Trophoblast cell (in vitro differentiated cells and primary cell): ENCODE data around the gene GLP1R.

Source experiments
- DNase-seq, 2 donors: peaks; one replicate each; pipeline ENCODE4 v3.0.0-alpha.2; 2016
- H2AFZ ChIP-seq: 2 replicates; pipeline ENCODE4 v1.6.1; 2013; ENCODE audit warnings: low read length, moderate library complexity, mild to moderate bottlenecking; ENCODE audit not compliant: insufficient read depth, poor library complexity
- H2AK5ac ChIP-seq: 2 replicates; pipeline ENCODE4 v1.6.1; 2013; ENCODE audit warnings: mild to moderate bottlenecking, low read length
- H2BK120ac ChIP-seq: 2 replicates; pipeline ENCODE4 v1.6.1; 2013; ENCODE audit warnings: low read length, mild to moderate bottlenecking, moderate library complexity; ENCODE audit not compliant: insufficient read depth, poor library complexity
- H2BK12ac ChIP-seq: 2 replicates; pipeline ENCODE4 v1.6.1; 2013; ENCODE audit warnings: mild to moderate bottlenecking, low read length, moderate library complexity
- H2BK5ac ChIP-seq: 2 replicates; pipeline ENCODE4 v1.6.1; 2013; ENCODE audit warnings: low read length, low read depth, moderate library complexity, mild to moderate bottlenecking; ENCODE audit not compliant: poor library complexity
- H3K14ac ChIP-seq: 2 replicates; pipeline ENCODE4 v1.6.1; 2013; ENCODE audit warnings: mild to moderate bottlenecking, low read length
- H3K18ac ChIP-seq: 2 replicates; pipeline ENCODE4 v1.6.1; 2013; ENCODE audit warnings: mild to moderate bottlenecking, low read length
- H3K23ac ChIP-seq: 2 replicates; pipeline ENCODE4 v1.6.1; 2013; ENCODE audit warnings: low read length
- H3K27ac ChIP-seq: 2 replicates; pipeline ENCODE4 v1.5.1; 2013; ENCODE audit warnings: low read depth, mild to moderate bottlenecking, inconsistent platforms, low read length, moderate library complexity
- H3K27me3 ChIP-seq: 2 replicates; pipeline ENCODE4 v1.6.1; 2013; ENCODE audit warnings: inconsistent platforms, mild to moderate bottlenecking, low read length, moderate library complexity; ENCODE audit not compliant: insufficient read depth
- H3K36me3 ChIP-seq, 2 experiments: 1 replicate in 1 of 2; 2 replicates in 1 of 2; pipeline ENCODE4 v1.6.1; 2013; ENCODE audit warnings: low read length in 2 of 2, mild to moderate bottlenecking in 2 of 2, moderate library complexity in 1 of 2; ENCODE audit not compliant: insufficient read depth in 2 of 2, control insufficient read depth in 1 of 2
- H3K4ac ChIP-seq: 2 replicates; pipeline ENCODE4 v1.6.1; 2013; ENCODE audit warnings: low read depth, mild to moderate bottlenecking, low read length, moderate library complexity
- H3K4me1 ChIP-seq, 2 experiments: 1 replicate in 1 of 2; 2 replicates in 1 of 2; pipeline ENCODE4 v1.6.1; 2013; ENCODE audit warnings: low read length in 2 of 2, mild to moderate bottlenecking in 2 of 2, moderate library complexity in 1 of 2; ENCODE audit not compliant: insufficient read depth in 2 of 2, control insufficient read depth in 1 of 2
- H3K4me2 ChIP-seq: 2 replicates; pipeline ENCODE4 v1.6.1; 2013; ENCODE audit warnings: inconsistent platforms, mild to moderate bottlenecking, low read length, moderate library complexity
- H3K4me3 ChIP-seq: 2 replicates; pipeline ENCODE4 v1.5.1; 2013; ENCODE audit warnings: mild to moderate bottlenecking, low read depth, low read length, inconsistent platforms
- H3K79me1 ChIP-seq: one replicate; pipeline ENCODE4 v1.6.1; 2013; ENCODE audit warnings: low read length
- H3K79me2 ChIP-seq: 2 replicates; pipeline ENCODE4 v1.6.1; 2013; ENCODE audit warnings: low read length, mild to moderate bottlenecking; ENCODE audit not compliant: control insufficient read depth, insufficient read depth, poor library complexity
- H3K9ac ChIP-seq: 2 replicates; pipeline ENCODE4 v1.6.1; 2013; ENCODE audit warnings: mild to moderate bottlenecking, low read length
- H3K9me3 ChIP-seq: 2 replicates; pipeline ENCODE4 v1.6.1; 2013; ENCODE audit warnings: low read depth, mild to moderate bottlenecking, control low read depth, inconsistent platforms, low read length; ENCODE audit not compliant: insufficient read depth
- H4K12ac ChIP-seq: 2 replicates; pipeline ENCODE4 v1.6.1; 2013; ENCODE audit warnings: low read depth, mild to moderate bottlenecking, low read length, moderate library complexity
- H4K8ac ChIP-seq: 2 replicates; pipeline ENCODE4 v1.6.1; 2013; ENCODE audit warnings: low read depth, mild to moderate bottlenecking, low read length, moderate library complexity
- H4K91ac ChIP-seq: one replicate; pipeline ENCODE4 v1.6.1; 2013; ENCODE audit warnings: low read depth, mild to moderate bottlenecking, low read length, moderate library complexity
- WGBS: extraction: QIAGEN DNeasy Blood & Tissue Kit; methylation state at CpG from one replicate; pipeline ENCODE4 v1.1.7; 2013; ENCODE audit warnings: missing lambda C conversion rate; ENCODE audit not compliant: insufficient read length, insufficient coverage; ENCODE audit errors: extremely low coverage; 5-methylcytosine and 5-hydroxymethylcytosine counted together

Gene GLP1R

DNA sequence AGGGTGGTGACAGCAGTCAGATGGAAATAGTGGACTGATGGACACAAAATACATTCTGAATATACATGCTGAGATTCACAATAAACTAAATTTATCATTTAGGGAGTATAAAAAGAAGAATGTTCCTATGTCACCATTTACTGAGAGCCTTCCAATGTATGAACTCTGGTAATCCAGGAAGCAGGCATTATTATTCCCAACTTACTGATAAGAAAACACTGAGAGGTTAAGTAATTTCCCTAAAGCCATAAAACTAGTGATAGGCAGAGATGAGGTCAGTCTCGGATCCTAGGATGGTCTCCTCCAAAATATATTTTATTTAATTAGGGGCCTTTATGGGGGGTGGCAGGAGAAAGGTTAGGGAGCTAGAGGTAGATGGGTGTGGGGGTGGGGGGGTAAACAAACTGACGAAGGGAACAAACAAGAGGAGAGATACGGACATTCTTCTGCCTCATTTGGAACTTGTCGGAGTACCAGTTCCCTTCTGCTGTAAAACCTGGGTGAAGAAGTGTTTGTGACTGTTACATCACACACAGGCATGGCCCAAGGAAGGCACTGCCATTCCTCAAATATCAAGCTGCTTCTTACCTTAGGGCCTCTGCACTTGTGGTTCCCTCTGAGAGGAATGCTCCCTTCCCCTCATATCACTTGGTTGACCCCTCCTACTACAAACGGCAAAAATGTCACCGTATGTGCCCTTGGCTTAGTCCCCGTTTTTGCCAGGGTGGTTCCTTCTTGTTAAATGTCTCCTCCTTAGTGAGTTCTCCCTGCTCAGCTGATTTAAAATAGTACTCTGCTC, 59.7 kb downstream of the GLP1R start:
- Histone ChIP-seq H2AK5ac (no peak overlapping the region), H3K4ac (no peak overlapping the region), H3K4me3 (no peak overlapping the region), H3K27ac (no peak overlapping the region), H3K9ac (no peak overlapping the region), H3K79me1 (no peaks in the 10 kb centered on the region), H4K91ac (no peak overlapping the region), H3K27me3 (no peaks in the 10 kb centered on the region), H2BK5ac (no peak overlapping the region), H4K8ac (no peak overlapping the region), H3K4me1 (no peaks in the 10 kb centered on the region), H2AFZ (no peak overlapping the region), H4K12ac (no peak overlapping the region), H3K9me3 (no peaks in the 10 kb centered on the region), H2BK12ac (no peak overlapping the region), H3K23ac (no peak overlapping the region), H3K14ac (no peak overlapping the region), H3K18ac (no peak overlapping the region), H3K36me3 (peaks cover 0 to 2% of the 10 kb centered on the region in 2 experiments), H3K79me2 (no peaks in the 10 kb centered on the region), H3K4me2 (no peak overlapping the region), H2BK120ac (no peak overlapping the region)
- DNase-seq: peak in 1 of 2 donors; percentile 35
- no CpG with 5 or more reads among the region's 7 CpGs for WGBS

DNA sequence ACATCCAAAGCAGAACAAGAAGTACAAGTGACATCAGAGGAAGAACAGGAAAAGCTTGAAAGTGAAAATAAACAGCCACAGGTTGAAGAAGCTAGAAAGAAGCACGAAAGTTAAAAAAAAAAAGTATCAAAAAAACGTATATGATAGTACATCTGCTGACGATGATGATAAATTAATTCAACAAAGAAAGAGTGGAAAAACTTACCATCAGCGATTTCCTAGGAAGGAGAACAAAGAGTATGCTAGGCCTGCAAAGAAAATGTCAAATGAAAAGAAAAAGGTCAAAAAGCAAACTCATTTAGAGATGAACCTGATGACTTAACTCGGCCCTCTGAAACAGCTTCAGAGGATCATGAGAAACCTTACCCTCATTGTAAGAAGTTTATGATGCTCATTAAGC, 62.7 kb downstream of the GLP1R start:
- H3K27me3 ChIP-seq: no peaks in the 10 kb centered on the region
- H3K79me2 ChIP-seq: peaks cover 5% of the 10 kb centered on the region
- H3K4me3 ChIP-seq: no peak overlapping the region
- H2BK12ac ChIP-seq: no peak overlapping the region
- no peak overlapping the region for H4K12ac ChIP-seq
- H3K4me2 ChIP-seq: no peak overlapping the region
- H3K79me1 ChIP-seq: peaks cover 6% of the 10 kb centered on the region
- H2AFZ ChIP-seq: no peak overlapping the region
- no peak overlapping the region for H2BK5ac ChIP-seq
- H4K8ac ChIP-seq: no peak overlapping the region
- no peak overlapping the region for H3K23ac ChIP-seq
- peaks cover 4 to 6% of the 10 kb centered on the region in 2 experiments for H3K4me1 ChIP-seq
- no CpG with 5 or more reads among the region's 5 CpGs for WGBS
- H3K14ac ChIP-seq: no peak overlapping the region
- no peak overlapping the region for H3K4ac ChIP-seq
- no peak overlapping the region for H2BK120ac ChIP-seq
- no peak for DNase-seq
- H3K9ac ChIP-seq: no peak overlapping the region
- H3K9me3 ChIP-seq: no peaks in the 10 kb centered on the region
- no peak overlapping the region for H4K91ac ChIP-seq
- H2AK5ac ChIP-seq: no peak overlapping the region
- H3K36me3 ChIP-seq: peaks cover 0 to 2% of the 10 kb centered on the region in 2 experiments
- H3K18ac ChIP-seq: no peak overlapping the region
- H3K27ac ChIP-seq: no peak overlapping the region

GRCh38 chr6:39113788-39114187, 65.2 kb downstream of the GLP1R start:
- Histone ChIP-seq H2BK5ac (no peak overlapping the region), H3K23ac (no peak overlapping the region), H3K36me3 (peaks cover 0 to 2% of the 10 kb centered on the region in 2 experiments), H4K12ac (no peak overlapping the region), H4K8ac (no peak overlapping the region), H3K4me1 (peaks cover 4 to 6% of the 10 kb centered on the region in 2 experiments), H2BK12ac (no peak overlapping the region), H3K14ac (no peak overlapping the region), H3K79me2 (peaks cover 5% of the 10 kb centered on the region), H3K27me3 (no peaks in the 10 kb centered on the region), H4K91ac (no peak overlapping the region), H3K9me3 (no peaks in the 10 kb centered on the region), H3K79me1 (peaks cover 6% of the 10 kb centered on the region), H3K4ac (no peak overlapping the region), H3K18ac (no peak overlapping the region), H3K4me3 (no peak overlapping the region), H2AFZ (no peak overlapping the region), H3K9ac (no peak overlapping the region), H3K27ac (no peak overlapping the region), H2AK5ac (no peak overlapping the region), H3K4me2 (no peak overlapping the region), H2BK120ac (no peak overlapping the region)
- no CpG with 5 or more reads among the region's 1 CpG for WGBS
- DNase-seq: no peak

DNA sequence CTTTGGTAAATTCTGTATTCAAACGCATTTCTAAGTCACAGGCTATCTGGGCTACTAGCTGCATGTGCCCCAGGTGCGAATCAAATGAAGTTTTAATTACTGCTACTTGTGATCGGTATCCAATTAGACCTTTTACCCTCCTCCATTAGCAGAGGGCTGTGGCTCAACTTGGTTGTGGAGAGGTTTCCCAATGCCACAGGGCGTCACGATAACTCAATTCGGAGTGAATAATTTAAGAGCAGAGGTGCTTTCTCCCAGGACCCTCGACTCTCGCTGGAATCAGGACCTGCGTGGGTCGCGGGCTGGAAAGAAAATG, 65.8 kb downstream of the GLP1R start:
- H2BK5ac ChIP-seq: no peak overlapping the region
- H4K91ac ChIP-seq: no peak overlapping the region
- no peak overlapping the region for H2AK5ac ChIP-seq
- peaks cover 6% of the 10 kb centered on the region for H3K79me1 ChIP-seq
- no peak overlapping the region for H2AFZ ChIP-seq
- no CpG with 5 or more reads among the region's 11 CpGs for WGBS
- H3K27me3 ChIP-seq: no peaks in the 10 kb centered on the region
- no peak overlapping the region for H4K8ac ChIP-seq
- H2BK12ac ChIP-seq: no peak overlapping the region
- DNase-seq: no peak
- H3K18ac ChIP-seq: no peak overlapping the region
- H2BK120ac ChIP-seq: no peak overlapping the region
- H3K79me2 ChIP-seq: peaks cover 5% of the 10 kb centered on the region
- peak overlapping the region; percentile 67 for H3K4me2 ChIP-seq
- H3K9ac ChIP-seq: peak overlapping the region; percentile 95
- H3K14ac ChIP-seq: no peak overlapping the region
- H3K36me3 ChIP-seq: no peaks in the 10 kb centered on the region
- H3K23ac ChIP-seq: peak overlapping the region; percentile 22
- peaks cover 4 to 6% of the 10 kb centered on the region in 2 experiments for H3K4me1 ChIP-seq
- H3K9me3 ChIP-seq: no peaks in the 10 kb centered on the region
- H3K27ac ChIP-seq: no peak overlapping the region
- peak overlapping the region; percentile 78 for H3K4me3 ChIP-seq
- H4K12ac ChIP-seq: no peak overlapping the region
- no peak overlapping the region for H3K4ac ChIP-seq
